GM12865 (cell line): ENCODE results near the gene VEGFA.

Experiments
- DNase-seq: peaks from one replicate; pipeline ENCODE4 v3.0.0; 2010; ENCODE audit warnings: low read depth
- H3K4me3 ChIP-seq: 2 replicates; pipeline ENCODE4 v1.5.1; 2011; ENCODE audit warnings: mild to moderate bottlenecking, low read depth, low read length, control low read depth
- CTCF ChIP-seq: IDR thresholded peaks from 2 replicates; pipeline ENCODE4 v1.5.1; 2011; ENCODE audit warnings: low read length, control low read depth, low read depth, inconsistent platforms; ENCODE audit not compliant: insufficient read depth; ENCODE audit errors: missing control alignments

Gene VEGFA

GRCh38 chr6:43833996-43834390, 64.0 kb downstream of the VEGFA start:
- DNase-seq: no peak
- TF ChIP-seq CTCF: no peak
- H3K4me3 ChIP-seq: no peak overlapping the region

- DNase-seq: no peak
- no peak for TF ChIP-seq CTCF
- H3K4me3 ChIP-seq: no peak overlapping the region
Observed at GRCh38 chr6:43834528-43835155, 64.6 kb downstream of the VEGFA start.

- no peak for DNase-seq
- no peak for TF ChIP-seq CTCF
- H3K4me3 ChIP-seq: no peak overlapping the region
Observed at GRCh38 chr6:43835872-43836419, 65.9 kb downstream of the VEGFA start.
